ENCODE measurements around the gene RAB1B.

The RAB1B gene

DNA sequence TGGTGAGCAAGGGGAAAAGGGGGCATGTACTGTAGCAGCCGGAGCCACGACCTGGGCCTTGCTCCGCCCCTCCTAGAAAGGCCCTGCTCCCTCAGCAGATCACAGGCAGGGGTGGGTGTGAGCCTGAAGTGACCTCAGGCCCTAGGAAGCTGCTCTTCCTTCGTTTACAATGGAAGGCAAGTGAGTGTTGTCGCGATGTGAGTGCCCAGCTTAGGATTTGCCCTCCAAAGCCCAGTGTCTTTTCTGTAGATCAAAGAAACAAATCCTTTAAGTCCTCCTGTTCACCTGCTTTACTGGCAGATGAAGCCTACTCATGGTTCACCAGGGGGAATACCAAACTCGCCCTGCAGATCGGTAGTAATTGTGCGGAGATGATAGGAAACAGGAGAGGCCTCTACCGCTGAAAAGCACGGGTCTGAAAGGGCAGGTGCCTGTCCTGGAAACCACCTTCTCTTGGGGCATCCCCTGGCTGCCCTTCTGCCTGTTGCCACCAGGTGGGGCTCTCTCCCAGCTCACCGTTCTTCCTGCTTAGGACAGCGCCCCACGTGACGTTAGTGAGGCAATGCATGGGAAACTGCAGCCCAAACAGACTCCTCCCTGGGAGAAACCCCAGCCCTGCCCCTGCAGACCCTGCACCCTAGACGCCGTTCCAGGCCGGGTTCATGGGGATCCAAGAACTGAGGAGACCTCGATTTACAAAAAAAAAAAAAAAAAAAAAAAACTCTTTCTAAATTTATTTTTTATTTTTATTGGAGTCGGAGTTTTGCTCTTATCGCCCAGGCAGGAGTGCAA, 45.9 kb upstream of the RAB1B start:
- Histone ChIP-seq H3K9me2 (replicated peaks; ENCODE audit: low read depth, low read length) (no peaks in the 10 kb centered on the region), H3K9me3 (ENCODE audit: insufficient read depth, low read depth, low read length) (no peaks in the 10 kb centered on the region), H3K27me3 (ENCODE audit: insufficient read depth, low read length, poor library complexity, severe bottlenecking) (no peaks in the 10 kb centered on the region), H3K79me2 (ENCODE audit: insufficient read depth, low read length) (no peaks in the 10 kb centered on the region), H3K9ac (ENCODE audit: low read depth, low read length, poor library complexity, severe bottlenecking) (no peak overlapping the region), H3K4me2 (ENCODE audit: low read depth, low read length, poor library complexity, severe bottlenecking) (no peak overlapping the region), H2AFZ (ENCODE audit: low read length) (no peak overlapping the region; the same call in 1 of the 2 replicates), H3K4me3 (ENCODE audit: low read length, poor library complexity, severe bottlenecking) (no peak overlapping the region), H3K36me3 (ENCODE audit: insufficient read depth, low read length) (no peaks in the 10 kb centered on the region), H4K20me1 (ENCODE audit: insufficient read depth, low read length, poor library complexity, severe bottlenecking) (no peaks in the 10 kb centered on the region), H3K4me1 (ENCODE audit: insufficient read depth, low read length, poor library complexity, severe bottlenecking) (peaks cover 4% of the 10 kb centered on the region), H3F3A (ENCODE audit: low read depth) (no peaks in the 10 kb centered on the region)
- TF ChIP-seq EZH2phosphoT487 (IDR thresholded peaks at IDR 0.05; ENCODE audit: borderline replicate concordance), result no peak
- TF ChIP-seq CTCF (conservative IDR thresholded peaks at IDR 0.05; ENCODE audit: low read length), result peak; percentile 100

GRCh38 chr11:66224226-66224855, 44.1 kb upstream of the RAB1B start:
- no peaks in the 10 kb centered on the region for H3K27me3 ChIP-seq (ENCODE audit: insufficient read depth, low read length, poor library complexity, severe bottlenecking)
- no peak overlapping the region for H3K9ac ChIP-seq (ENCODE audit: low read depth, low read length, poor library complexity, severe bottlenecking)
- H3F3A ChIP-seq (ENCODE audit: low read depth), result no peaks in the 10 kb centered on the region
- H3K4me1 ChIP-seq (ENCODE audit: insufficient read depth, low read length, poor library complexity, severe bottlenecking), result no peaks in the 10 kb centered on the region
- no peaks in the 10 kb centered on the region for H3K9me3 ChIP-seq (ENCODE audit: insufficient read depth, low read depth, low read length)
- no peaks in the 10 kb centered on the region for H3K9me2 ChIP-seq (replicated peaks; ENCODE audit: low read depth, low read length)
- H3K36me3 ChIP-seq (ENCODE audit: insufficient read depth, low read length), result no peaks in the 10 kb centered on the region
- no peak overlapping the region for H3K4me2 ChIP-seq (ENCODE audit: low read depth, low read length, poor library complexity, severe bottlenecking)
- no peak overlapping the region for H3K4me3 ChIP-seq (ENCODE audit: low read length, poor library complexity, severe bottlenecking)
- TF ChIP-seq CTCF (conservative IDR thresholded peaks at IDR 0.05; ENCODE audit: low read length) (no peak), EZH2phosphoT487 (IDR thresholded peaks at IDR 0.05; ENCODE audit: borderline replicate concordance) (no peak)
- no peaks in the 10 kb centered on the region for H4K20me1 ChIP-seq (ENCODE audit: insufficient read depth, low read length, poor library complexity, severe bottlenecking)
- no peaks in the 10 kb centered on the region for H3K79me2 ChIP-seq (ENCODE audit: insufficient read depth, low read length)
- H2AFZ ChIP-seq (ENCODE audit: low read length), result no peak overlapping the region

GRCh38 chr11:66225066-66225465, 43.4 kb upstream of the RAB1B start:
- Histone ChIP-seq H3K27me3 (ENCODE audit: insufficient read depth, low read length, poor library complexity, severe bottlenecking) (no peaks in the 10 kb centered on the region), H3K4me3 (ENCODE audit: low read length, poor library complexity, severe bottlenecking) (no peak overlapping the region), H3K9ac (ENCODE audit: low read depth, low read length, poor library complexity, severe bottlenecking) (no peak overlapping the region), H2AFZ (ENCODE audit: low read length) (no peak overlapping the region), H4K20me1 (ENCODE audit: insufficient read depth, low read length, poor library complexity, severe bottlenecking) (no peaks in the 10 kb centered on the region), H3K9me2 (replicated peaks; ENCODE audit: low read depth, low read length) (no peaks in the 10 kb centered on the region), H3K79me2 (ENCODE audit: insufficient read depth, low read length) (no peaks in the 10 kb centered on the region), H3K4me1 (ENCODE audit: insufficient read depth, low read length, poor library complexity, severe bottlenecking) (no peaks in the 10 kb centered on the region), H3K4me2 (ENCODE audit: low read depth, low read length, poor library complexity, severe bottlenecking) (no peak overlapping the region), H3K9me3 (ENCODE audit: insufficient read depth, low read depth, low read length) (no peaks in the 10 kb centered on the region), H3F3A (ENCODE audit: low read depth) (no peaks in the 10 kb centered on the region), H3K36me3 (ENCODE audit: insufficient read depth, low read length) (no peaks in the 10 kb centered on the region)
- TF ChIP-seq EZH2phosphoT487 (IDR thresholded peaks at IDR 0.05; ENCODE audit: borderline replicate concordance) (no peak), CTCF (conservative IDR thresholded peaks at IDR 0.05; ENCODE audit: low read length) (no peak)

All from Loucy (cell line).